ENCODE data around the gene ROBO1.

ROBO1 gene

GRCh38 chr3:78847603-78848002 lies 920.2 kb downstream of the ROBO1 start:
- Histone ChIP-seq H3K9me3 (replicated peaks; ENCODE audit: insufficient read depth, low read length) (no peaks in the 10 kb centered on the region), H3K36me3 (replicated peaks; ENCODE audit: insufficient read depth, low read length) (no peaks in the 10 kb centered on the region), H3K4me2 (ENCODE audit: low read depth, low read length) (no peak overlapping the region), H2AFZ (ENCODE audit: low read length) (no peak overlapping the region), H4K20me1 (ENCODE audit: insufficient read depth, low read length) (no peaks in the 10 kb centered on the region), H3K9me2 (replicated peaks; ENCODE audit: insufficient read depth, low read length) (no peaks in the 10 kb centered on the region), H3K27me3 (replicated peaks; ENCODE audit: insufficient read depth, low read length) (no peaks in the 10 kb centered on the region), H3K4me3 (ENCODE audit: low read length) (no peak overlapping the region), H3K27ac (ENCODE audit: low read length) (no peak overlapping the region), H3F3A (ENCODE audit: insufficient read depth, low read length) (no peaks in the 10 kb centered on the region), H3K79me2 (ENCODE audit: low read length) (no peaks in the 10 kb centered on the region), H3K9ac (ENCODE audit: low read length) (no peak overlapping the region), H3K4me1 (ENCODE audit: low read length) (no peaks in the 10 kb centered on the region)
- no peak for TF ChIP-seq EZH2 (optimal IDR thresholded peaks at IDR 0.05; ENCODE audit: low read depth, low read length)
- TF ChIP-seq EZH2phosphoT487 (IDR thresholded peaks at IDR 0.05; ENCODE audit: low read length) = no peak
- no peak for TF ChIP-seq CTCF (IDR thresholded peaks at IDR 0.05; ENCODE audit: low read length)
- no peak for DNase-seq

GRCh38 chr3:78847203-78847602 lies 920.6 kb downstream of the ROBO1 start:
- Histone ChIP-seq H3F3A (ENCODE audit: insufficient read depth, low read length) (no peaks in the 10 kb centered on the region), H3K4me3 (ENCODE audit: low read length) (no peak overlapping the region), H3K27me3 (replicated peaks; ENCODE audit: insufficient read depth, low read length) (no peaks in the 10 kb centered on the region), H3K4me1 (ENCODE audit: low read length) (no peaks in the 10 kb centered on the region), H3K9me2 (replicated peaks; ENCODE audit: insufficient read depth, low read length) (no peaks in the 10 kb centered on the region), H3K4me2 (ENCODE audit: low read depth, low read length) (no peak overlapping the region), H2AFZ (ENCODE audit: low read length) (no peak overlapping the region), H3K36me3 (replicated peaks; ENCODE audit: insufficient read depth, low read length) (no peaks in the 10 kb centered on the region), H3K79me2 (ENCODE audit: low read length) (no peaks in the 10 kb centered on the region), H3K9ac (ENCODE audit: low read length) (no peak overlapping the region), H3K27ac (ENCODE audit: low read length) (no peak overlapping the region), H4K20me1 (ENCODE audit: insufficient read depth, low read length) (no peaks in the 10 kb centered on the region), H3K9me3 (replicated peaks; ENCODE audit: insufficient read depth, low read length) (no peaks in the 10 kb centered on the region)
- TF ChIP-seq EZH2 (optimal IDR thresholded peaks at IDR 0.05; ENCODE audit: low read depth, low read length) (no peak), EZH2phosphoT487 (IDR thresholded peaks at IDR 0.05; ENCODE audit: low read length) (no peak), CTCF (IDR thresholded peaks at IDR 0.05; ENCODE audit: low read length) (no peak)
- no peak for DNase-seq

DNA sequence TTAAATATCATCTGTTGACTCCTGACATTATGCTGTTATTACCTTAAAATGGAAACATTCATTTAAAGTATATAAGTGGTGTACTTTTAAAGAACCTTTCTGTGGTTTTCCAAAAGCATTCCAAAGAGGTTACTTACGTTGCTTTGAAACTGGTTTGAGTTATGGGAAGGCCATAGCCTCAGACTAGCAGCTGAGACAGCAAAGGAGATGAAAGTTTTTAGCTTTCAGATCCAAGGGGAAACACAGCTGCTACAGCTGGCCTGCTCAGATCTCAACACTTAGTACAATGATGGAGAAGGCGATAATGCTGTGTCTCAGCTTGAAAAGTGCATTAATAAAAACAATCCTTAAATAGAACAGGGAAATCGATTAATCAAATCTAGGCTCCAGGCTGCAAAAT lies 921.1 kb downstream of the ROBO1 start:
- Histone ChIP-seq H2AFZ (ENCODE audit: low read length) (no peak overlapping the region), H3F3A (ENCODE audit: insufficient read depth, low read length) (no peaks in the 10 kb centered on the region), H3K9me2 (replicated peaks; ENCODE audit: insufficient read depth, low read length) (no peaks in the 10 kb centered on the region), H3K9ac (ENCODE audit: low read length) (no peak overlapping the region), H3K4me3 (ENCODE audit: low read length) (no peak overlapping the region), H3K79me2 (ENCODE audit: low read length) (no peaks in the 10 kb centered on the region), H3K4me1 (ENCODE audit: low read length) (no peaks in the 10 kb centered on the region), H3K36me3 (replicated peaks; ENCODE audit: insufficient read depth, low read length) (no peaks in the 10 kb centered on the region), H3K9me3 (replicated peaks; ENCODE audit: insufficient read depth, low read length) (no peaks in the 10 kb centered on the region), H4K20me1 (ENCODE audit: insufficient read depth, low read length) (no peaks in the 10 kb centered on the region), H3K4me2 (ENCODE audit: low read depth, low read length) (no peak overlapping the region), H3K27ac (ENCODE audit: low read length) (no peak overlapping the region), H3K27me3 (replicated peaks; ENCODE audit: insufficient read depth, low read length) (no peaks in the 10 kb centered on the region)
- TF ChIP-seq EZH2 (optimal IDR thresholded peaks at IDR 0.05; ENCODE audit: low read depth, low read length) = no peak
- no peak for TF ChIP-seq EZH2phosphoT487 (IDR thresholded peaks at IDR 0.05; ENCODE audit: low read length)
- no peak for TF ChIP-seq CTCF (IDR thresholded peaks at IDR 0.05; ENCODE audit: low read length)
- DNase-seq = no peak

Measured in MM.1S (cell line).